ENCODE data around the gene PRM2.

DNA sequence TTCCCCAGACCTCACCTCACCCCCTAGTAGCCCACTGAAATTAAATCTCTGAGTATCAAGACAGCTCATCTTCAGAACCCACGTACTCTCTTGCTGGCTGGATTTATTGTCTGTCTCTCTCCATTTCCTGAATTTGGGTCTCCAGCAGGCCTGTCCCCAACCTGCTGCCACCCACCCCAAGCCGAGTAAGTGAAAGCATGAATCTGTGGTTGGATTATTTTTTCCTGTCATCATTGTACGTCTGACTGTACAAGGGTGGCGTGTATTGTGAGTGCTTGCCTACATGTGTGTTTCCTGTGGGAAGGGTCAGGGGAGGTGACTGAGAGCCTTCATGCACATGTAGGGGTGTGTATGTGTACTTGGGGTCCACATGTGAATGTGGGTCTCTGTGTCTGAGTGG lies 12.5 kb downstream of the PRM2 start:
- TF ChIP-seq, protein P1, sequence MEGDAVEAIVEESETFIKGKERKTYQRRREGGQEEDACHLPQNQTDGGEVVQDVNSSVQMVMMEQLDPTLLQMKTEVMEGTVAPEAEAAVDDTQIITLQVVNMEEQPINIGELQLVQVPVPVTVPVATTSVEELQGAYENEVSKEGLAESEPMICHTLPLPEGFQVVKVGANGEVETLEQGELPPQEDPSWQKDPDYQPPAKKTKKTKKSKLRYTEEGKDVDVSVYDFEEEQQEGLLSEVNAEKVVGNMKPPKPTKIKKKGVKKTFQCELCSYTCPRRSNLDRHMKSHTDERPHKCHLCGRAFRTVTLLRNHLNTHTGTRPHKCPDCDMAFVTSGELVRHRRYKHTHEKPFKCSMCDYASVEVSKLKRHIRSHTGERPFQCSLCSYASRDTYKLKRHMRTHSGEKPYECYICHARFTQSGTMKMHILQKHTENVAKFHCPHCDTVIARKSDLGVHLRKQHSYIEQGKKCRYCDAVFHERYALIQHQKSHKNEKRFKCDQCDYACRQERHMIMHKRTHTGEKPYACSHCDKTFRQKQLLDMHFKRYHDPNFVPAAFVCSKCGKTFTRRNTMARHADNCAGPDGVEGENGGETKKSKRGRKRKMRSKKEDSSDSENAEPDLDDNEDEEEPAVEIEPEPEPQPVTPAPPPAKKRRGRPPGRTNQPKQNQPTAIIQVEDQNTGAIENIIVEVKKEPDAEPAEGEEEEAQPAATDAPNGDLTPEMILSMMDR (IDR thresholded peaks at IDR 0.05) = no peak
- no peak for TF ChIP-seq POLR2A (IDR thresholded peaks at IDR 0.05)
- no peak for TF ChIP-seq POLR2AphosphoS5 (IDR thresholded peaks at IDR 0.05)
- no peak for TF ChIP-seq EP300 (IDR thresholded peaks at IDR 0.05)

All from gastroesophageal sphincter (tissue), 3 donors.